Skeletal muscle tissue (tissue), 4 donors: ENCODE measurements around the gene EMILIN2. TPM values are rescaled to one million over a fixed set of nuclear protein-coding genes. Genes with fewer than 3 reads are reported as not detected.
"Not testable (repeated sequence)": the region's sequence is repeated elsewhere in the genome, so short reads cannot be mapped to it uniquely, and the experiment has no call there.

Experiments used
- H3K27ac ChIP-seq: one replicate; pipeline ENCODE4 v1.7.0; 2013; ENCODE audit warnings: mild to moderate bottlenecking, low read depth, low read length, inconsistent platforms
- H3K27me3 ChIP-seq, 3 donors: one replicate each; pipeline ENCODE4 v1.7.0; 2013; ENCODE audit warnings: low read length in 3 of 3; ENCODE audit not compliant: control insufficient read depth in 3 of 3, insufficient read depth in 3 of 3
- H3K36me3 ChIP-seq, 3 donors: one replicate each; pipeline ENCODE4 v1.7.0; 2013; ENCODE audit warnings: low read length in 3 of 3; ENCODE audit not compliant: control insufficient read depth in 3 of 3, insufficient read depth in 3 of 3
- H3K4me1 ChIP-seq, 3 donors: one replicate each; pipeline ENCODE4 v1.7.0; 2013; ENCODE audit warnings: low read length in 3 of 3, mild to moderate bottlenecking in 3 of 3; ENCODE audit not compliant: control insufficient read depth in 3 of 3, insufficient read depth in 3 of 3
- H3K4me3 ChIP-seq, 3 donors: one replicate each; pipeline ENCODE4 v1.7.0; 2013; ENCODE audit warnings: low read length in 3 of 3
- H3K9ac ChIP-seq, 3 donors: one replicate each; pipeline ENCODE4 v1.7.0; 2013; ENCODE audit warnings: low read length in 3 of 3, mild to moderate bottlenecking in 3 of 3, moderate library complexity in 2 of 3, low read depth in 1 of 3
- H3K9me3 ChIP-seq, 3 donors: one replicate each; pipeline ENCODE4 v1.7.0; 2013; ENCODE audit warnings: low read length in 3 of 3; ENCODE audit not compliant: control insufficient read depth in 3 of 3
- total RNA-seq: library from RNA; depleted of rRNA; stranded (reverse); fragments of >200 nt; gene quantifications from one replicate; pipeline ENCODE4 v1.2.3, GENCODE V29; 2014
- donor health status: Osteomylitis.

EMILIN2 gene
- total RNA-seq, 1 donor from 2014 or later: 23.0 TPM

GRCh38 chr18:2840521-2840920 is 6.3 kb upstream of the EMILIN2 start:
- Histone ChIP-seq H3K4me3 (no peak overlapping the region), H3K9ac (no peak overlapping the region), H3K27me3 (peaks cover 3 to 16% (median 3%) of the 10 kb centered on the region in 3 donors), H3K36me3 (no peaks in the 10 kb centered on the region), H3K27ac (no peak overlapping the region), H3K4me1 (no peaks in the 10 kb centered on the region), H3K9me3 (peaks cover 0 to 4% (median 0%) of the 10 kb centered on the region in 3 donors)

- no peaks in the 10 kb centered on the region for H3K36me3 ChIP-seq
- H3K4me3 ChIP-seq: no peak overlapping the region
- H3K27ac ChIP-seq: no peak overlapping the region
- H3K27me3 ChIP-seq: peaks cover 15 to 29% (median 23%) of the 10 kb centered on the region in 3 donors
- no peaks in the 10 kb centered on the region for H3K9me3 ChIP-seq
- peaks cover 3 to 10% (median 7%) of the 10 kb centered on the region in 3 donors for H3K4me1 ChIP-seq
- H3K9ac ChIP-seq: no peak overlapping the region
These were observed 3.7 kb upstream of the EMILIN2 start for GRCh38 chr18:2843146-2843545.

DNA sequence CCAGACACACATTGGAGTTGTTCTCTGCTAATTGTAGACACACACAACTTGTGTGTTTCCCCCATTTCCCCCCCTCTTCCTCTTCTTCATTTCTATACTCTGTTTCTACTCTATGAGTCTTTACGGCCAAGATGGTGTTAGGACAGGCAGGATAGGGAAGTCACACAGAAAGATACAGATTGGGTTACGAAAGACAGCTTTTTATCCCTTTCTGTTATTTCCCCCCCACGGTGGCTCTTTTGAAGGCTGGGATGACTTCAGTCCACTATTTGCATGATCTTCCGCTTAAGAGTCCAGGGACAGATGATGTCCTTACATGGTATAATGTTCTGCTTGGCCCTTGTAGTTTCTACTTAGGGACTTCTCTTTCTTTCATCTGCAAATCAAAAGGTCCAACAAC is 1.6 kb upstream of the EMILIN2 start:
- Histone ChIP-seq H3K36me3 (no peaks in the 10 kb centered on the region), H3K4me1 (peaks cover 3 to 10% (median 7%) of the 10 kb centered on the region in 3 donors), H3K9me3 (no peaks in the 10 kb centered on the region), H3K9ac (no peak overlapping the region), H3K4me3 (no peak overlapping the region), H3K27ac (no peak overlapping the region), H3K27me3 (peaks cover 23 to 38% (median 35%) of the 10 kb centered on the region in 3 donors)

DNA sequence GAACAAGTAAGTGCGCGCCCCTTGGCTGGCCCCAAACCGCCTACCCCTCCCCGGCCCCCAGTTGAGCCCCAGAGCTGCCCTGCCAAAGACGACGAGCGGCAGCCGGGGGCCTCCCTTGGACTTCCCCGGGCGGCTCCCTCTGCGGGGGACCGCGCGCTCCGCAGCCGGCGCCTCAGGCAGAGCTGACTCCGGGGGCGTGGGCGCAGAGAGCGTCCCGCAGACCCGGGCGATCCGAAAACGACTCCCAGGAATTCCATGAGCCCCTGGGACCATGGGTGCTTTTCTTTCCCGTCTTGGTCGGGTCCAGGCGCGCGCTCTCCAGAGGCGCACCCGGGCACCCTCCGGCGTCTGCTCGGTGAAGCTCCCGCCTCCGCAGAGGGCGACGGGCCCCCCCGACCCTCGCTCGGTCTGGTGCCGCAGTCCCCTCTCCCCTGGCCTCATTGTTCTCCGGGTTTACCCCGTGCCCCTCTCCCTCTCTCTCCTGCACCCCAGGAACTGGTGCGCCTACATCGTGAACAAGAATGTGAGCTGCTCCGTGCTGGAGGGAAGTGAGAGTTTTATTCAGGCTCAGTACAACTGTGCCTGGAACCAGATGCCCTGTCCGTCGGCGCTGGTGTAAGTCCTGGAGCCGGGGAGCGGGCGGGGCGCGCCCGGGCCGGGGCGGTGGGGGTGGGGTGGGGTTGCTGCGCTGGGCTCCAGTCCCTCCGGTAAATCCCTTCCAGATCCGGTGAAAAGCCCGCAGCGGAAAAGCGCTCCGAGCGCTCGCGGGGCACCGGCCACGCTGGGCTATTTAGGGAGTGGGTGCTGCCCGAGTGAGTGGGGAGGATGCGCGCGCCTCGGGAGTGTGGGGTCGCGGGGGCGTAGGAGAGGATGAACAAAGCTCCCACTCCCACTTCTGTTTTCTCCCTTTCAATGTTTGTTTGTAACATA is 776 bp downstream of the EMILIN2 start:
- H3K4me1 ChIP-seq: peaks cover 3 to 10% (median 7%) of the 10 kb centered on the region in 3 donors
- no peaks in the 10 kb centered on the region for H3K36me3 ChIP-seq
- peak overlapping the region in 2 of 3 donors; percentile 43 to 45 for H3K9ac ChIP-seq
- H3K9me3 ChIP-seq: no peaks in the 10 kb centered on the region
- no peak overlapping the region for H3K27ac ChIP-seq
- peaks cover 28 to 44% (median 35%) of the 10 kb centered on the region in 3 donors for H3K27me3 ChIP-seq
- peak overlapping the region; percentile 51 to 63 (median 60) for H3K4me3 ChIP-seq

GRCh38 chr18:2848247-2849246 is 1.7 kb downstream of the EMILIN2 start:
- H3K27me3 ChIP-seq: peaks cover 28 to 41% (median 35%) of the 10 kb centered on the region in 3 donors
- H3K9me3 ChIP-seq: no peaks in the 10 kb centered on the region
- peaks cover 3 to 10% (median 7%) of the 10 kb centered on the region in 3 donors for H3K4me1 ChIP-seq
- H3K27ac ChIP-seq: no peak overlapping the region
- H3K9ac ChIP-seq: no peak overlapping the region
- H3K4me3 ChIP-seq: peak overlapping the region; percentile 17 to 46 (median 40)
- no peaks in the 10 kb centered on the region for H3K36me3 ChIP-seq

GRCh38 chr18:2850816-2851215 is 4.0 kb downstream of the EMILIN2 start:
- Histone ChIP-seq H3K9ac (no peak overlapping the region), H3K4me1 (peaks cover 3 to 10% (median 10%) of the 10 kb centered on the region in 3 donors), H3K27ac (no peak overlapping the region), H3K4me3 (no peak overlapping the region), H3K27me3 (peaks cover 24 to 30% (median 30%) of the 10 kb centered on the region in 3 donors), H3K36me3 (no peaks in the 10 kb centered on the region), H3K9me3 (no peaks in the 10 kb centered on the region)

DNA sequence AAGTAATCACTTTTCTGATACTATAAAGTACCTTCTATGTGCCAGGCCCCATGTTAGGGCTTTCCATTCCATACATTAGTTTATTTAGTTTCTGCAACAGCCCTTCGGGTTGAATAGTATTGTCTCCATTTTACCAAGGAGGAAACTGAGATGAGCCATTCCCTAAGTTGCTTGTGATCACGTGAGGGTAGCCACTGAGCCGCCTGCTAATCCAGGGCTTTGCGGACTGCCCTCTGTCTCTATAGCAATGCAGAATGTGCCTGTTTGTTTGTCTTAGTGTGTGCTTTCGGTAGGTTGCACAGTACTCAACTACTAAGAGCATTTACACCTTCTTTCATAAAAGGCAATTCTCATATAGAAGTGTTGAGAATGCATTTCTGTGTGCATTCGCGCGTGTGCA is 5.0 kb downstream of the EMILIN2 start:
- Histone ChIP-seq H3K9ac (no peak overlapping the region), H3K27me3 (peaks cover 15 to 21% (median 21%) of the 10 kb centered on the region in 3 donors), H3K9me3 (no peaks in the 10 kb centered on the region), H3K4me3 (no peak overlapping the region), H3K27ac (no peak overlapping the region), H3K36me3 (no peaks in the 10 kb centered on the region), H3K4me1 (peaks cover 3 to 4% (median 3%) of the 10 kb centered on the region in 3 donors)

DNA sequence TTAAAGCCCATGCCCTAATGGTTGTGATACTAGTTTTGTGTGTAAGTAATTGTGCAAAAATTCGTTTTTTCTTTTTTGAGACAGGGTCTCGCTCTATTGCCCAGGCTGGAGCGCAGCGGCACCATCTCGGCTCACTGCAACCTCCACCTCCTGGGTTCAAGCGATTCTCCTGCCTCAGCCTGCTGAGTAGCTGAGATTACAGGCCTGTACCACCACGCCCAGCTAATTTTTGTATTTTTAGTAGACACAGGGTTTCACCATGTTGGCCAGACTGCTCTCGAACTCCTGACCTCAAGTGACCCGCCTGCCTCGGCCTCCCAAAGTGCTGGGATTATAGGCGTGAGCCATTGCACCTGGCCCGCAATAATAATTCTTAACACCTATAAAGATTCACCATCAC is 5.7 kb downstream of the EMILIN2 start:
- peaks cover 15 to 20% (median 17%) of the 10 kb centered on the region in 3 donors for H3K27me3 ChIP-seq
- not testable (repeated sequence) for H3K9me3 ChIP-seq, H3K4me3 ChIP-seq, H3K4me1 ChIP-seq, H3K27ac ChIP-seq, H3K36me3 ChIP-seq, H3K9ac ChIP-seq

DNA sequence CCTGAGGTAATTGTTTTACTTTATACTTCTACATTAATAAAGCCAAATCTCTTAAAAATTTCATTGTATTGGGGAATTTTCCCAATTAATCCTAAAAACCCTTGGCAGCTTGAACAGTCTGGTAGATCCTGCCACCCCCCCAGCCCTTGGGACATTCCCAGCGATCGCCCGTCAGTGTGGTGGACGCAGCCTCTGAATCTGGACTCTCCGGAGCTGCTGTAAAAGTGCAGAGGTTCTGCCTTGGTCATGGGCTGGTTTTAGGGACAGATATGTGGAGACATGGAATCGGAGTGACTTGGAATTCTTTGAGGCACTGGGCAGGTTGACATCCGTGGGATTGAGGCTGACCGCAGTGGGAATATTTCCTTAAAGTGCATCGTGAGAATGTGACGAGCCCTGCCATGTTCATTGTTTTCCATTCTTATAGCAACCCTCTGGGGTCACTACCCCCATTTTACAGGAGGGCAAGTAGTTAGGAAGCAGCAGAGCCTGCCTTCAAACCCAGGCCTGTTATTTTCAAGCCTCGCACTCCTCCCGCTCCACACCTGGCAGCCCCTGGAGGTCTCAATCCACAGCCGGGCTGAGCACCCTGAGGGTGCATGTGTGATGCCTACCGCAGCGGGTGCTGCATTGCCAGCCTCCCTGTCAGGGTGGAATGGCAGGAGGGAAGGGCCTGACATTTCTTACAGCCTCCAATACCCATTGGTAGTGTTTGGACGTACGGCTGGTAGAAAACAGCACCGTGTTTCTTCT is 6.5 kb downstream of the EMILIN2 start:
- H3K9me3 ChIP-seq: no peaks in the 10 kb centered on the region
- H3K27me3 ChIP-seq: peaks cover 10 to 16% (median 10%) of the 10 kb centered on the region in 3 donors
- H3K27ac ChIP-seq: no peak overlapping the region
- no peak overlapping the region for H3K9ac ChIP-seq
- no peaks in the 10 kb centered on the region for H3K36me3 ChIP-seq
- H3K4me1 ChIP-seq: peaks cover 0 to 3% (median 3%) of the 10 kb centered on the region in 3 donors
- no peak overlapping the region for H3K4me3 ChIP-seq
